UCSD-AML1 (cell line): ENCODE measurements around the gene VAMP8.
"Not testable (repeated sequence)": the region's sequence is repeated elsewhere in the genome, so short reads cannot be mapped to it uniquely, and the experiment has no call there.

Experiments used
- DNase-seq: peaks from one replicate; lab custom pipeline; 2025; ENCODE audit not compliant: unreplicated experiment; lab: John Stamatoyannopoulos, UW

Gene VAMP8

GRCh38 chr2:85547089-85547858, 30.1 kb upstream of the VAMP8 start:
- DNase-seq, result no peak

- no peak for DNase-seq
These were observed 29.4 kb upstream of the VAMP8 start for GRCh38 chr2:85547859-85548607.

- DNase-seq, result no peak
These were observed 28.8 kb upstream of the VAMP8 start for GRCh38 chr2:85548608-85548900.

- no peak for DNase-seq
These were observed 28.3 kb upstream of the VAMP8 start for GRCh38 chr2:85549095-85549494.

- no peak for DNase-seq
These were observed 27.6 kb upstream of the VAMP8 start for GRCh38 chr2:85549826-85550225.

- DNase-seq, result no peak
These were observed 26.9 kb upstream of the VAMP8 start for GRCh38 chr2:85550486-85550885.

- DNase-seq, result peak; percentile 75
These were observed 25.4 kb upstream of the VAMP8 start for GRCh38 chr2:85551698-85552678.

- no peak for DNase-seq
These were observed 24.2 kb upstream of the VAMP8 start for GRCh38 chr2:85553184-85553583.

- DNase-seq, result no peak
These were observed 22.3 kb upstream of the VAMP8 start for GRCh38 chr2:85554980-85555612.

GRCh38 chr2:85557130-85557529, 20.3 kb upstream of the VAMP8 start:
- DNase-seq, result no peak

GRCh38 chr2:85558160-85558559, 19.2 kb upstream of the VAMP8 start:
- no peak for DNase-seq

GRCh38 chr2:85560403-85560726, 17.0 kb upstream of the VAMP8 start:
- DNase-seq, result not testable (repeated sequence)

GRCh38 chr2:85560812-85561279, 16.5 kb upstream of the VAMP8 start:
- DNase-seq, result no peak

- peak; percentile 94 for DNase-seq
These were observed 15.8 kb upstream of the VAMP8 start, which contains the start of gene GGCX for GRCh38 chr2:85561280-85562212. Gene GGCX, minus strand, starts transcription at chr2:85561493. Its CDS starts 65 bp downstream, at chr2:85561428.

- no peak for DNase-seq
These were observed 13.2 kb upstream of the VAMP8 start for GRCh38 chr2:85564144-85564563.

- DNase-seq, result no peak
These were observed 11.1 kb upstream of the VAMP8 start for GRCh38 chr2:85566265-85566664.

- DNase-seq, result no peak
These were observed 1.6 kb upstream of the VAMP8 start for GRCh38 chr2:85575739-85576138.

- no peak for DNase-seq
These were observed 362 bp upstream of the VAMP8 start for GRCh38 chr2:85577063-85577385.

GRCh38 chr2:85578243-85579180, 1.1 kb downstream of the VAMP8 start:
- peak; percentile 67 for DNase-seq
